Subcutaneous adipose tissue (tissue), 4 donors: Measurements from ENCODE around the gene IL11RA. TPM values are rescaled to one million over a fixed set of nuclear protein-coding genes. Genes with fewer than 3 reads are reported as not detected.

Source experiments
- CTCF ChIP-seq: fragments of 450-650 bp; IDR thresholded peaks from one replicate; pipeline ENCODE4 v1.5.1; 2016; ENCODE audit warnings: low read depth, mild to moderate bottlenecking, control low read depth, antibody characterized with exemption, moderate library complexity
- total RNA-seq, 4 donors: library from RNA; depleted of rRNA; stranded (reverse); fragments of >200 nt; gene quantifications; one replicate each; pipeline ENCODE4 v1.1.0, GENCODE V29; 2016

Gene IL11RA
- total RNA-seq, 4 donors from 2014 or later: 10.4 to 24.9 (median 20.3) TPM

GRCh38 chr9:34659592-34660253 is 7.7 kb downstream of the IL11RA start:
- TF ChIP-seq CTCF: no peak

- no peak for TF ChIP-seq CTCF
Measured at GRCh38 chr9:34662526-34663302, 10.7 kb downstream of the IL11RA start, which contains the start of gene CCL27. Gene CCL27, minus strand, starts transcription at chr9:34662657. Its CDS starts 24 bp downstream, at chr9:34662633.

- TF ChIP-seq CTCF: no peak
Measured at GRCh38 chr9:34663303-34663605, 11.3 kb downstream of the IL11RA start.

- no peak for TF ChIP-seq CTCF
Measured at GRCh38 chr9:34664281-34665066, 12.5 kb downstream of the IL11RA start.

- TF ChIP-seq CTCF: no peak
Measured at GRCh38 chr9:34665067-34665380, 13.0 kb downstream of the IL11RA start.

GRCh38 chr9:34665381-34666250 is 13.6 kb downstream of the IL11RA start:
- TF ChIP-seq CTCF: no peak
